Activated effector memory CD4-positive, alpha-beta T cell treated with Interleukin-2 at 50 U/mL for 16 hours (primary cell): ENCODE results near the gene MCC.
"Not testable (repeated sequence)": the region's sequence is repeated elsewhere in the genome, so short reads cannot be mapped to it uniquely, and the experiment has no call there.

Source experiments
- DNase-seq: peaks from one replicate; pipeline ENCODE4 v3.0.0-alpha.2; 2020

Gene MCC

DNA sequence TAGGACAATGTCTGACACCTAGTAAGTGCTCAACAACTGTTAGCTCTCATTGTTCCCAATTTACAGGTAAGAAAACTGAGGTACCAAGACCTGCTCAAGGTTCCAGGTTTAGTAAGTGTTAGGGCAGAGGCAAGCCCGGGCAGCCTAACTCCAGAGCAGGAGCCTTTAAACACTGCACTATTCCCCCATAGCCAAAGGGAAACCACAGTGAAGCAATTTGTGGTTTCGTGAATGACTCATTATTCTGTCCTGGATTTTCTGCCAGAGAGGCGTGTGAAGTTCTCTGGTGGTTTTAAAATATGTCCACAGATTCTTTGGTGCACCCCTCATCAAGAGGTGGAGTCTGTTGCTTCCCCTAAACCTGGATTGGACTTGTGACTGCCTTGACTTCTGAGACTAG lies 1.0 kb upstream of the MCC start:
- no peak for DNase-seq

DNA sequence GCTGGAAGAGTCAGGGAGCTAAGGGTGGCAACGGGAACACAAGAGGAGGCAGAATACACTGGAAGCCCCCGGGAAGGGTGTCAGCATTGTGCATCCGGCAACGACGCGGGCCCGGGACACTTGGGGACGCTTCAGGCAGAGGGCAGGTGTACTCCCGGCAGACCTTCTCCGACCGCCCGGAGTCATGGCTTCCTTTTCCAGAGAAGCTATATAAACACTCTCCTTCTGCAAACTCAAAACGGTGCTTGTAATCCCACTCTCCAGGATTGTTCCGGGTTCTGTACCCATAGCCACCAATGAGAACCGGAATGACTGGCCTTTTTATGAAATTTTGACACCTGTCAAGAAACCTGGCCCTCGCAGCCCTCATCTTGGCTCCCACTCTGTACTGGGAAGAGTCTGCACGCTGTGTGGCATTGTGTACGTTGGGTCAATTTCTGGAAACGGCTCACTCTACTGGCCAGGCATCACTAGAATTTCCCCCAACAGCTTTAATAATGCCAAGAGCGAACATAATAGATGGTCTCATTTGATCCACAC lies 462 bp upstream of the MCC start:
- DNase-seq: no peak

DNA sequence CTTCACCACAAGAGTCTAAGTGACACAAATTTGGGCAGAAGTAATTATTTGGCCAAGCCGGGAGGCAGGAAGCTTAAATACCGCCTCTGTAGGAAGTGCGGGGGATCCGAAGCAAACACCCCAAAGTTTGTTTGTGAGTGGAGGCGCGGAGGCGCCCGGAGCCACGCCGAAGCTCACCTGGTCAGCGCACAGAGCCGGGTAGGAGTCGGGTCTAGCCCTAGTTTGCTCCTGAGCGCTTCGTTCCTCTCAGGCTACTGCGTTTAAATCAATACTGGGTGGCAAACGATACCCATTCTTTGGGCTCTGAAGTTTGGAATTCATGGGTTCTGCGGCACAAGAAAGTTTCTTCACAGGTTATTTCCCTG lies 855 bp downstream of the MCC start:
- no peak for DNase-seq

DNA sequence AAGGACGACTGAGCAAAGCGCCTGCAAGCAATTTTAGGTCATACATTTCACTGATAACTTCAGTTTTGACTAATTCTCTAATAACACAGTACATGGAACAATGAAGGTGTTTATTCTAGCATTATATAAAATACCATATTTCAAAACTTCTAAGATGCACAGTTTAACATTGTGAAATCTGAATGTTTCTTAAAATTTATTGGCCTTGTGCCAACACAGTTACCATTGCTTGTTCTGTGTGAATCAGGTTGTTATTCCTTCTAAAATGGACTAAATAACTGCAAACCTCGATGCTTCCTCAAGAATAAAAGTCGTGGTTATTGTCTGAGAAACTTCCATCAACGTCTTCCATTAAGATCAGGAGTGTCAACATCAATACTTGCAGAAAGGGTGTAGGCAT lies 8.0 kb downstream of the MCC start:
- DNase-seq: no peak

DNA sequence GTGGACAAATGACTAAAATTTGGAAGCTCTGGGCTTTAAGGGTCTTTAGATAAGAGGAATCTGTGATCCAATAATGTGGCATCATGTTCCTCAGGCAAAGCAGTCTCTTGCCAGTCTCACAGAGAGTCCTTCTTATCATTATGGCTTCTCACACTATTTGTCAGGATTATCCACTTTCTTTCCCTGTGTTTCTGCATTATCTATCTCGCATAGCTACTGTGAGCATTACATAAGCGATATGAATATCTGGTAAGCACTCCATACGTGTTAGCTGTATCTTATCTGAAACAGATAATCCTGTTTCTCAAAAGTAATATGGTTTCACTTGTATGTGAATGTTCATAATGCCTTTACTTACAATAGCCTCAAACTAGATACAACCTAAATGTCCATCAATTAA lies 9.6 kb downstream of the MCC start:
- no peak for DNase-seq

DNA sequence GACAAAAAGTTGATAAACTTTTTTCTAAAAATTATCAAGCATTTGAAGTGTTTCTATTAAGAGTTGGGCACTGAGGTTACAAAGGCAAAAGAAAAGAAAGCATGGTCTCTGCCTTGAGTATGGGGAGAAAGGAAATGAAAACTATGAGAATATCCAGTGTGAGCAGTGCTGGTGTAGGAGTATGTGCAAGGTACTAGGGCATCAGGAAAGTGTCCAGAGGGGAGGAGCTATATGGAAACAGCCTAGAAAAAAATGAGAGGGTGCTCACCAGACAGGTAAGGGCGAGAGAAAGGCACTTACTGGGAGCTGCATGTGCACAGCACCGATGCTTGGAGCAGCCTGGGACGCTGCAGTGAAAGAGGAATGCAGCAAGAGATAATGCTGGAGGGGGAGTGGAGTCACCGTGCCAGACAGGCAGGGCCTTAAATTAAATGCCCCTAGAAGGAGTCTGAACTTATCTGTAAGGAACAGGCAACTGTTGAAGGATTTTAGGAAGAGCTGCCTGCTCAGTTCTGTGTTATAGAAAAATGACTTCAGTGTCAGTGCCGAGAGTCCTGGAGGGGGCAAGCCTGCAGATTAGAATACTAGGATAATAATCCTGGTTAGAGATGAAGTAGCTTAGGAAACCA lies 14.0 kb downstream of the MCC start:
- no peak for DNase-seq

DNA sequence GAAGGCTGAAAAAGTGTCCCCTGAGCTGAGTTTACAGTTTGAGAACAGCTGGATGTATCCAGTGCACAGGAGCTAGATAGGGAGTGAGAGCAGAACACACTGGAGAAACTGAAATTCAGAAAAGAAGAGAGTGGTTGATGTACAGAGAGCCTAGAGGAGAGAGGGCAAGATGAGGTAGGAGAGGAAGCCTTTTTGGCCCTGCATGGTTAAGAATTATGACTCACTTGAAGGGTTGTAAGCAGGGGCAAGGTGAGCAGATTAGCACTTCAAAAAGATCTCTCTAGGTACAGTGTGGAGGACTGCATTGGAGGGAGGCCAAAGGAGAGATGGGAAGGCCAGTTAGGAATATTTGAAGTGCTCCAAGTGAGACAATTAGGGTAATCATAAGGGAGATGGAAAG lies 25.2 kb downstream of the MCC start:
- no peak for DNase-seq

DNA sequence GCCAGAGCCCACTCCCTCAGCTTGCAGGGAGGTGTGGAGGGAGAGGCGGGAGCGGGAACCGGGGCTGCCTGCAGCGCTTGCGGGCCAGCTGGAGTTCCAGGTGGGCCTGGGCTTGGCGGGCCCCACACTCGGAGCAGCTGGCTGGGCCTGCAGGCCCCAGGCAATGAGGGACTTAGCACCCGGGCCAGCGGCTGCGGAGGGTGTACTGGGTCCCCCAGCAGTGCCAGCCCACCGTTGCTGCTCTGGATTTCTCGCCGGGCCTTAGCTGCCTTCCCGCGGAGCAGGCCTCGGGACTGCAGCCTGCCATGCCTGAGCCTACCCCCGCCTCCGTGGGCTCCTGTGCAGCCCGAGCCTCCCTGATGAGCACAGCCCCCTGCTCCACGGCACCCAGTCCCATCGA lies 31.1 kb downstream of the MCC start:
- DNase-seq: not testable (repeated sequence)

DNA sequence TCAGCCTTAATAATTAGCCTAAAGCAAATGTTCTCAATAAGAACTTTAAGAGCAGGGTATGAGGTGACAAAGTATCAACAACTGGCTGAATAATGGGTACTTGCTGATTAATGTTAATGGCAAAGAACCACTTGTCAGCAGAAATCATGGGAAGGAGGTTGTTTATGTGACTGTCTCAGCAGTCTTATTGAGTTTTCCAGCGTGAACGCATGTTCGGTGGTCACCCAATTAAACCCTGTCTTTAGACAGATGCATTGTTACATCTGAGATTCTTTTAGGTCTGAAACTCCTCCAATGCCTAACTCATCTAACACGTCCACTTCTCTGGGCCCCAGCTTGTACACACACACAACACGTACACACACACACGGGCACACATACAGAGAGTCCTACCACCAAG lies 35.3 kb downstream of the MCC start:
- no peak for DNase-seq

DNA sequence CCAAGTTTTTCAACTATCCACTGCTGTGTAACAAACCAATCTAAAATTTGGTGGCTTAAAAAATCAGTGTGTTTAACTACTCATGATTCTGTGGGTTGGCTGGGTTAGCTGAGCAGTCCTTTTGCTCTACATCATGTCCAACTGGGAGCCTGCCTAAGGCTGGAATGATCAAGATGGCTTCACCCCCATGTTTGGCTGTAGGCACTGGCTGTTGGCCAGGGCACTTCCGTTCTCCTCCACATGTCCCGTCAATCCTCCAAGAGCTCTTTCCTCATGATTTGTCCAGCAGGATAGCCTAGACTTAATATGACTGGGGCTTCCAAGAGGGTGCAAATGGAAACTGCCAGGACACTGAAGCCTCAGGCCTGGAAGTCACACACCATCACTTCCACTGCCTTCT lies 36.5 kb downstream of the MCC start:
- no peak for DNase-seq

DNA sequence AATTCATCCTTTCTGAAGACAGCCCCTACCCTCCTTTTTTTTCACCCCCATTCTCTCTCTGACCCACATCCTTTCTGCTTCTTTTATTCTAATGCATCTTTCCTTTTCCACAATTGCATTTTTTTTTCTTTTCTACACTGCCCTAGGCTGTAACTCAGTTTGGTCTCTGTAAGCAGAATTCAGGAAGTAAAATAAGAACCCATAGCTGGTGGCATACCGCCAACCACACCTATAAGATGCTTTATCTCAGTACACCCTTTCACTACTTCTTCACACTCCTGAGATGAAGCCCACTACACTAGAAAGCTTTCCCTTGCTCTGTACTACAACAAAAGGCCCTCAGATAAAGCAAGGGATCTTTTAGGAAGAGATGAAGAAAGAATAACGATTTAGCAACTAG lies 37.3 kb downstream of the MCC start:
- DNase-seq: no peak

DNA sequence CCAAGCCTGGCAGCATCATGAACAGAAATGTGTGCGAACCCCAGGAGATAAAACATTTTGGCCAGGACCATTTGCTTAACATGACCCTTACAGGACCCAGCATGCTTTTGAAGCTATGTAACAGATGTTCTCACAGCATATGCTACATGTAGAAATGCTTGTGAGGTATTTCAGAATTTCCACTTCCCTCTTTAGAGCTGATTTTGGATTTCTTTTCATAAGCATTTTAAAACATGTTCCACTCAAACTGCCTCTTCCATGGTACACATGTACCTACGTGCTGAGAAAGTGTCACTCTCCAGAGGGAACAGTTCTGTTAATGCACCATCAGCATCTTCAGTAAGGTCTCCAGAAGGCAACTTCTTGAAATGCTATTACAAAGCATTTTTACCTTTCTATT lies 37.8 kb downstream of the MCC start:
- DNase-seq: no peak

DNA sequence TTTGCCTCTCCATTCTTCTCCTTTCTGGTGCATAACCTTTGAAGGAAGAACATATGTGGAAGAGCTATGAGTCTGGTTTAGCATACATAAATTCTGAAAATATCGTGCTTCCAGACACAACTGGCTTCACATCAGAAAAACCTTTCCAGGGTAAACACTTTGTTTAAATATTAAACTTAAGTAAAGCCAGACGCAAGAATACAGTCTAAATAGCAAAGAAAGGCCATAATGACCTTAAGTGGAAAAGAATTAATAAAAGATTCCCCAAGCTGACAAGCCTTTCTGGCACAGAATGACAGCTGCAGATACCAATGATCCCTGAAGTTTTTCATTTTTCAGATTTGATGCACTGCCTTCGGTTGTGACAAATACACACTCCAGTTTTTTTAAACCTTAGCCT lies 40.0 kb downstream of the MCC start:
- DNase-seq: no peak

DNA sequence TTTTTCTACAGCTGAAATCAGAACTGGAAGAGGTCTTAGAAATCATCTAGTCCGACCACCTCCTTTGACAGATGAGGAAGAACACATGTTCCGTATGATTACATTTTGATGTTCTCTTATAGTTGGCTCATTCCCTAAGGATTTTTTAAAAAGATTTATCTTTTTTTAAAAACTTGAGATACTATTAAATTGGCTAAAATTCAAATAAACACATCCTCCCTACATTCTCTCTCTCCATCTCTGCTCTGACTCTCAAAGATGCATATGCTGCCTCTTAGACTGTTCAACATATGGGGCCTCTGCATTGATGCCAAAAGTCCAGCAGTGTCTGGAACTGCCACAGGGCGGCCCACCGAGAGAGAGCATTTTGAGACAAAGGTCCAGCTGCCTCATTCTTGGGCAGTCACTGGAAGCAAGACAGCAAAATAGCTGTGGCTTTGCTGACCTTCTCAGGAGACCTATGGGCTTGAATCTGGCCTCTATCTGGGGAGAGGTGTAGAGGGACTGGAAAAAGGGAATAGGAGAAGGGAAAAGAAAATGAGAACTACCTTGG lies 40.7 kb downstream of the MCC start:
- no peak for DNase-seq

DNA sequence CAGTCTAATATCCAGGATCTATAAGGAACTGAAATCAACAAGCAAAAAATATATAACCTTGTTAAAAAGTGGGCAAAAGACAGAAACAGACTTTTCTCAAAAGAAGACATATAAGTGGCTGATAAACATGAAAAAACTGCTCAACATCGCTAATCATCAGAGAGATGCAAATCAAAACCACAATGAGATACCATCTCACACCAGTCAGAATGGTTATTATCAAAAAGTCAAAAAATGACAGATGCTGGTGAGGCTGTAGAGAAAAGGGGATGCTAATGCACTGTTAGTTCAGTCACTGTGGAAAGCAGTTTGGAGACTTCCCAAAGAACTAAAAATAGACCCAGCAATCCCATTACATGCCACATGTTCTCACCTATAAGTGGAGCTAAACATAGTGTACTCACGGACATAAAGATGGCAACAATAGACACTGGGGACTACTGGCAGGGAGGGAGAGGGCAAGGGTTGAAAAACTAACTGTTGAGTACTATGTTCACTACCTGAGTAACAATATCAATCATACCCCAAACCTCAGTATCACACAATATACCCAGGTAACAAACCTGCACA lies 41.8 kb downstream of the MCC start:
- DNase-seq: no peak

DNA sequence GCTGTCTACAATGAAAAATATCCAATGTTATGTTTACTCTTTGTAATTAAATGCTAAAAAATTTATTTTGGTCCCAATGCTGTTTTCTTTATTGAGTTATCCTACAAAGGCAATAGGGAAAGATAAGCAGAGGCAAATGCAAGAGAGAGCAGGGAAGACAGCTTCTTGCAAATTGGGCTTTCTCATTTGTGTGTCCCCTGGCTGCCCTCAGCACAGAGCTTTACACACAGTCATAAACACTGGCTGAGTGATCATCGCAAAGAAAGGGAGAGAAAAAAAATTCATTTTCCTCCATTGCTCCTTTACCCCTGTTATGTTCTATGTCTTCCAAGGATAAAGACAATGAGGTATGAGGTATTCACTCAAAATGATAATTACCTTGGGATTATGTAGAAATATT lies 51.1 kb downstream of the MCC start:
- DNase-seq: no peak

DNA sequence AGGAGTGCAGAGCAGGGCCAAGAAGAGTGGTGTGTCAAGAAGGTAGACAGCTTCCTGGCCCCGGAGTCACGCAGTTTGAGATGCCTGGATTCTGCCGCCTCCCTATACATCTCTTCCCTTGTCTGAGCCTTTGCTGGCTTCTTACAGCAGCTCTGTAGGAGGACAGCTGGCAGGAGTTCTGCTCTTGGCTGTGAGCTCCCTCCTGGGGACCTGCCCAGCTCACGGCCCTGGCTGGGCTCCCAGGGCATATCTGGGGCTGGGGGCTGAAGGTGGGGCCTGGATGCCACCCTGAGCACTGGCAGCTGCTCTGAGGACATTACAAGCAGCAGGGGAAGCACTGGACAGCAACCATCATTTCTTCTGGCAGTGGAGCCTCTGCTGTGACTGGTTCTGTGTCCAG lies 52.7 kb downstream of the MCC start:
- DNase-seq: no peak

DNA sequence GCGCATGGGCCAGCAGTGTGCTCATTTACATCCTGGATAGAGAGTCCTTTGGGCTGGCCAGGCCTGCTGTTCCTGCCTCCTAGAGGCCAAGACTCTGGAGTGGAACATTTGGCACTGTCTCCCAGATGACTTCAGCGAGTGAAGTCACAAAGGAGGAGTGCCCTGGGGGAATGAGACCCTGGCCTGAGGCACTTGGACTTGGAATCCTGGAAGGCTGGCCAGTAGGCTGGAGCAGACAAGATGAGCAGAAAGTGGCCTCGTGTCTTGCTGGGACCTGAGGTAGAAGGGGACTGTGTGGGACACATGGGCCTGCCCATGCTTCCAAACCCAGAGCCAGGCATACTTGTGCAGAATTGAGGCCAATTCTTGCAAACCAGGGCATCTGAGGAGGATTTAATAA lies 53.4 kb downstream of the MCC start, which contains the start of gene TSSK1B:
Gene TSSK1B (minus strand): TSS at position 101 of the 400 bp plus-strand sequence. CDS start 150 bp downstream, outside the sequence.
- no peak for DNase-seq

DNA sequence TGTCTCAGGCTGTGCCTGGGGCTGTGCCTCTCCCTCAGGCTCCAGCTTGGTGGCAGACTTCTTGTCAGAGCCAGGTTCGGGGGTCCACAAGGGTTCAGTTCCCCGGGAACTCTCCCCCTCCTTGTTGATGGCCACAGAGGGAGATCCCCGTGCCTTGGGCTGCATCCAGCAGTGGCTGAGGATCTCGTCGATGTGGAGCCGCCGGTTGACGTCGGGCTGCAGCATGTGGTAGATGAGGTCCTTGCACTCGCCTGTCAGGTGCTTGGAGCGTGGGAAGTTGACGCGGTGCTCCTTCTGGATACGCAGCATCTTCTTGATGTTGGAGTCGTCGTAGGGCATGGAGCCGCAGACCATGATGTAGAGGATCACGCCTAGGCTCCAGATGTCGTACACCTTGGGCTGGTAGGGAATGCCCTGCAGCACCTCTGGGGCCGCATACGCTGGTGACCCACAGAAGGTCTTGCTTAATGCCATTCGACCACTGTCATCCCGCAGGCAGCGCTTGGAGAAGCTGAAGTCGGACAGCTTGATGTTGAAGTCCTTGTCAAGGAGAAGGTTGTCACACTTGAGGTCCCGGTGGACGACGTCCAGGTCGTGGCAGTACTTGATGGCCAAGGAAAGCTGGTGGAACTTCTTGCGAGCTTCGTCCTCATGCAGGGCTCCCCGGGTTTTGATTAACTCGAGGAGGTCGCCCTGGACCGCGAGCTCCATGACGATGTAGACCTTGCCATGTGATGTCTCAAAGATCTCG lies 54.2 kb downstream of the MCC start:
- DNase-seq: no peak

DNA sequence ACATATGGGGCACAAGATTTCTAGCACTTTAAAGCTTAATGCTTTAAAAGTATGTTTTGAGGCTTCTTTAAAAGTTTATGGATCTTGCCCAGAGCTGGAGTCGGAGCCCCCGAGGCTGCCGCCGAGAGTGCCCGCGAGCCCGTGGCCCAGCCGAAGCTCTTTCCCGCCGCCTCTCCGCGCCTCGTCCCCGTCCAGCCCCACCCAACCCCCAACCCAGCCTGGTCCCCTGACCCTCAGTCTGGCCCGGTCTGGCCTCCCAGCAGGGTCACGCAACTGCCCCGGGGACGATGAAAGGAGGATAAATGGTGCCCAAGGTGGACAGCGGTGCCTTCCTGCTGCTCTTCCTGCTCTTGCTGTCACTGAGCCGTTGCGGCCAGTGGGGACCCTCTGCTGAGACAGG lies 55.2 kb downstream of the MCC start:
- DNase-seq: no peak

DNA sequence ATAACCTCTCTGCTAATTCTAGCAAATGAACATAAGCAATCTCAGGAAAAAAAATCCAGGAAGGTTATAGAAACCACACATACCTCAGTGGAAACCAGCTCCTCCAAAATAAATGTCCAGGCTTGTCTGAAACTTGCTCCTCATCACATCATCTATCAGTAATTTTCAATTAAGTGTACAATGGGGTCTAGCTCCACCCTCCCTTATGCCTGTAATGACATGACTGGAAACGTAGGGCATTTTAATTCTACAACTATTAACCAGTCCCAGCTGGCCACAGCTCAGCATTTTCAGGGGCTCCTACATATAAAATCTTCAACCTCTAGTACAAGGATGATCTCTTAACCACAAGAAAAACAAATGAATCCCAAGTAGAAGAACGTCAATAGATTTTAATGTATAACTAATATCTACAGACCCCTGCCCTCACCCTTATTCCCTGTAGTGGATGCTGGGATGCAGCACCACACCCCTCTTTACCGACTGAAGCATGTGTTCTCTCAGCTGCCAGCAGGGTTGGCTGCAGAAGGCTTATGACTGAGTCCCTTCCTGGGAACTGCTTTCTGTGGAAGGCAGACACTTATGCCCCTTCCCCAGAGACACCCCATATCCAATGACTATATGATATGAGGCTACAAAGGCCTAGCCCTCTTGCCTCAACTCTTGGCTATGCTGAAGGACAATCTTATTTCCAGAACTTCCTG lies 60.2 kb downstream of the MCC start:
- no peak for DNase-seq

DNA sequence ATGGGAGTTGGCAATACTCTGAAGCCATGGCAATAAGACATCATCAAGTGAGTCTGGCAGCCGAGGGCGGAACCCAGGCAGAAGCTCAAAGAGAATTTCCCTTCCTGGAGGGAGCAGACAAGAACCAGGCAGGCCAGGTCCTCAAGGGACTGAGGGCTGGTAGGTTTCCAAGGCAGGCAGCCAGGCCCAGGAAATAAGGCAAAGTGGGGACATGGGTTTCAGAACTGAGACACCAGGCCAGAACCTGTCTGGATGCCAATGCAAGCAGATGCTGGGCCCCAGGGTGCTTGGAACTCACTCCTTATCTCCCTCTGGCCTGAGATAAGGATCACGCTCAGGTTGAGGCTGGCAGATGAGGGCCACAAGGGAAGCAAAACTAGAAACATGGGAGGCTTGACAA lies 62.3 kb downstream of the MCC start:
- DNase-seq: no peak

DNA sequence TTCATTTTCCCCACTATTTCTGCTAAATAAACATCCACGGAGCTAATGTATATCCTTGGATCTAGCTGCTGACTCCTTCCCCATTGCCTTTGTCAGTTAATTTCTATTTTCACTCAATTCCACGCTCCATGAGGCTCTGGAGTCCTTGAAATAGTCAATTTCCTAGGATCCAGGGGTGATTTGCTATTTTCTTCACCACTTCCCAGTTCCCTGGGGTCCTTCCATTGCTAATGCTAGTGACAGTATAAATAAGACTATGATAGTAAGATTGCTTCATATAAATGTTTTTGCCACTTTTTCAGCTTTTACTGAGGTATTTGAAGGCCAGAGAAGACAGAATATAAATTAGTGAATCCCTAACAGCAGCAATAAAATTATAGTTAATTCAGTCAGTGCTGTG lies 66.6 kb downstream of the MCC start:
- no peak for DNase-seq
